ENCODE data around the gene NUCKS1.

DNA sequence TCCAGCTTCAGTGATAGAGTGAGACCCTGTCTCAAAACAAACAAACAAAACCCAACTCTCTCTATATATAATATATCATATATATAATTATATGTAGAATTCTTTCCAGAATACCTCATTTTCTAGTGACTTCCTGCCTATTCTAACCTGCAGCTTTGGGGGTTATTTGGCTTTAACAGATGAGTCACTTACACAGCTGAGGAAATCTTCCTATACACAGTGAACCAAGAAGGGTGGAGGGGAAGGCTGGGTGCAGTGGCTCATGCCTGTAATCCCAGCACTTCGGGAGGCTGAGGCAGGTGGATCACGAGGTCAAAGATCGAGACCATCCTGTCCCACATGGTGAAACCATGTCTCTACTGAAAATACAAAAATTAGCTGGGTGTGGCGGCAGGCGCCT, 16.1 kb upstream of the NUCKS1 start:
- TF ChIP-seq, protein P1, sequence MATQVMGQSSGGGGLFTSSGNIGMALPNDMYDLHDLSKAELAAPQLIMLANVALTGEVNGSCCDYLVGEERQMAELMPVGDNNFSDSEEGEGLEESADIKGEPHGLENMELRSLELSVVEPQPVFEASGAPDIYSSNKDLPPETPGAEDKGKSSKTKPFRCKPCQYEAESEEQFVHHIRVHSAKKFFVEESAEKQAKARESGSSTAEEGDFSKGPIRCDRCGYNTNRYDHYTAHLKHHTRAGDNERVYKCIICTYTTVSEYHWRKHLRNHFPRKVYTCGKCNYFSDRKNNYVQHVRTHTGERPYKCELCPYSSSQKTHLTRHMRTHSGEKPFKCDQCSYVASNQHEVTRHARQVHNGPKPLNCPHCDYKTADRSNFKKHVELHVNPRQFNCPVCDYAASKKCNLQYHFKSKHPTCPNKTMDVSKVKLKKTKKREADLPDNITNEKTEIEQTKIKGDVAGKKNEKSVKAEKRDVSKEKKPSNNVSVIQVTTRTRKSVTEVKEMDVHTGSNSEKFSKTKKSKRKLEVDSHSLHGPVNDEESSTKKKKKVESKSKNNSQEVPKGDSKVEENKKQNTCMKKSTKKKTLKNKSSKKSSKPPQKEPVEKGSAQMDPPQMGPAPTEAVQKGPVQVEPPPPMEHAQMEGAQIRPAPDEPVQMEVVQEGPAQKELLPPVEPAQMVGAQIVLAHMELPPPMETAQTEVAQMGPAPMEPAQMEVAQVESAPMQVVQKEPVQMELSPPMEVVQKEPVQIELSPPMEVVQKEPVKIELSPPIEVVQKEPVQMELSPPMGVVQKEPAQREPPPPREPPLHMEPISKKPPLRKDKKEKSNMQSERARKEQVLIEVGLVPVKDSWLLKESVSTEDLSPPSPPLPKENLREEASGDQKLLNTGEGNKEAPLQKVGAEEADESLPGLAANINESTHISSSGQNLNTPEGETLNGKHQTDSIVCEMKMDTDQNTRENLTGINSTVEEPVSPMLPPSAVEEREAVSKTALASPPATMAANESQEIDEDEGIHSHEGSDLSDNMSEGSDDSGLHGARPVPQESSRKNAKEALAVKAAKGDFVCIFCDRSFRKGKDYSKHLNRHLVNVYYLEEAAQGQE (IDR thresholded peaks at IDR 0.05; ENCODE audit: insufficient read depth in 1 of 2, low read depth in 2 of 2, low read length in 2 of 2), result no peak
- TF ChIP-seq POLR2AphosphoS5 (IDR thresholded peaks at IDR 0.05; ENCODE audit: low read depth, low read length), result no peak
- no peak for TF ChIP-seq TAF1 (IDR thresholded peaks at IDR 0.05; ENCODE audit: borderline replicate concordance, insufficient read depth, low read length)
- no peak for TF ChIP-seq FOXP2 (optimal IDR thresholded peaks at IDR 0.05; ENCODE audit: borderline replicate concordance, extremely low read depth, extremely low read length, insufficient read depth)

Data from PFSK-1 (cell line).